GM19372 (cell line): ENCODE results near the gene INSYN2A.

ENCODE experiments used
- ATAC-seq: cut with Tn5 transposase; IDR thresholded peaks from one replicate; pipeline ENCODE4 v1.9.1; 2021; ENCODE audit warnings: mild to moderate bottlenecking, low read depth, moderate library complexity; ENCODE audit not compliant: unreplicated experiment

Gene INSYN2A

GRCh38 chr10:127197154-127197432 lies 702 bp upstream of the INSYN2A start:
- no peak for ATAC-seq

- no peak for ATAC-seq
These were observed 665 bp downstream of the INSYN2A start for GRCh38 chr10:127195571-127196281.

- ATAC-seq, result no peak
These were observed 1.3 kb downstream of the INSYN2A start for GRCh38 chr10:127195041-127195506.

- ATAC-seq, result no peak
These were observed 1.8 kb downstream of the INSYN2A start for GRCh38 chr10:127194599-127194998.

GRCh38 chr10:127194111-127194510 lies 2.3 kb downstream of the INSYN2A start:
- ATAC-seq, result no peak

- no peak for ATAC-seq
These were observed 3.3 kb downstream of the INSYN2A start for GRCh38 chr10:127193125-127193524.

GRCh38 chr10:127190427-127190826 lies 6.0 kb downstream of the INSYN2A start:
- no peak for ATAC-seq

- ATAC-seq, result no peak
These were observed 7.2 kb downstream of the INSYN2A start for GRCh38 chr10:127189226-127189625.

GRCh38 chr10:127186813-127187212 lies 9.6 kb downstream of the INSYN2A start:
- ATAC-seq, result no peak

- ATAC-seq, result no peak
These were observed 11.8 kb downstream of the INSYN2A start for GRCh38 chr10:127184582-127184981.

- no peak for ATAC-seq
These were observed 14.2 kb downstream of the INSYN2A start for GRCh38 chr10:127182161-127182560.

GRCh38 chr10:127179612-127180250 lies 16.7 kb downstream of the INSYN2A start:
- no peak for ATAC-seq

GRCh38 chr10:127176649-127177048 lies 19.7 kb downstream of the INSYN2A start:
- no peak for ATAC-seq

GRCh38 chr10:127175357-127176110 lies 20.9 kb downstream of the INSYN2A start:
- ATAC-seq, result no peak

- ATAC-seq, result no peak
These were observed 21.5 kb downstream of the INSYN2A start for GRCh38 chr10:127174866-127175265.

- ATAC-seq, result no peak
These were observed 28.1 kb downstream of the INSYN2A start for GRCh38 chr10:127168261-127168660.

- ATAC-seq, result no peak
These were observed 33.5 kb downstream of the INSYN2A start for GRCh38 chr10:127162841-127163240.

- ATAC-seq, result no peak
These were observed 34.9 kb downstream of the INSYN2A start for GRCh38 chr10:127161482-127161881.

- no peak for ATAC-seq
These were observed 36.6 kb downstream of the INSYN2A start for GRCh38 chr10:127159648-127160245.

GRCh38 chr10:127158662-127159061 lies 37.7 kb downstream of the INSYN2A start:
- no peak for ATAC-seq

- no peak for ATAC-seq
These were observed 38.7 kb downstream of the INSYN2A start for GRCh38 chr10:127157506-127158200.
